ENCODE results near the gene PCDHB12. TPM values are rescaled to one million over a fixed set of nuclear protein-coding genes. Genes with fewer than 3 reads are reported as not detected.
"Not testable (repeated sequence)": the region's sequence is repeated elsewhere in the genome, so short reads cannot be mapped to it uniquely, and the experiment has no call there.

Gene PCDHB12
- total RNA-seq, 1 donor from 2014 or later = 8.4 TPM

- H3K27ac Mint-ChIP-seq (ENCODE audit: unreplicated experiment) = no peak within 1 kb of the TSS
- peak; percentile 73 for DNase-seq (ENCODE audit: low spot score)
- peaks cover 47% of the 10 kb centered on the region for H3K36me3 Mint-ChIP-seq (ENCODE audit: low read depth, unreplicated experiment)
Observed at GRCh38 chr5:141192110-141192725, 16.3 kb upstream of the PCDHB12 start, which contains the start of gene PCDHB10. Gene PCDHB10 (plus strand): TSS chr5:141192353. CDS start chr5:141192553, 200 bp downstream.

GRCh38 chr5:141194332-141194731, 14.2 kb upstream of the PCDHB12 start:
- not testable (repeated sequence) for H3K27ac Mint-ChIP-seq (ENCODE audit: unreplicated experiment); DNase-seq (ENCODE audit: low spot score); H3K4me3 Mint-ChIP-seq (ENCODE audit: unreplicated experiment); H3K9me3 Mint-ChIP-seq (ENCODE audit: unreplicated experiment); H3K27me3 Mint-ChIP-seq (ENCODE audit: unreplicated experiment)
- peaks cover 11% of the 10 kb centered on the region for H3K4me1 Mint-ChIP-seq (ENCODE audit: unreplicated experiment)
- H3K36me3 Mint-ChIP-seq (ENCODE audit: low read depth, unreplicated experiment) = peaks cover 37% of the 10 kb centered on the region

More at GRCh38 chr5:141192110-141192725, 16.3 kb upstream of the PCDHB12 start, which contains the start of gene PCDHB10:
- Mint-ChIP-seq H3K4me1 (ENCODE audit: unreplicated experiment) (peaks cover 15% of the 10 kb centered on the region), H3K4me3 (ENCODE audit: unreplicated experiment) (peak within 1 kb of the TSS; percentile 77), H3K27me3 (ENCODE audit: unreplicated experiment) (peaks cover 5% of the 10 kb centered on the region), H3K9me3 (ENCODE audit: unreplicated experiment) (peaks cover 10% of the 10 kb centered on the region)
- TF ChIP-seq CTCF (IDR thresholded peaks at IDR 0.05; ENCODE audit: unreplicated experiment) = peak; percentile 88

GRCh38 chr5:141196363-141196762, 12.2 kb upstream of the PCDHB12 start:
- H3K27ac Mint-ChIP-seq (ENCODE audit: unreplicated experiment) = no peak overlapping the region
- peaks cover 10% of the 10 kb centered on the region for H3K4me1 Mint-ChIP-seq (ENCODE audit: unreplicated experiment)
- H3K9me3 Mint-ChIP-seq (ENCODE audit: unreplicated experiment) = peaks cover 11% of the 10 kb centered on the region
- H3K4me3 Mint-ChIP-seq (ENCODE audit: unreplicated experiment) = no peak overlapping the region
- peaks cover 11% of the 10 kb centered on the region for H3K27me3 Mint-ChIP-seq (ENCODE audit: unreplicated experiment)
- no peak for TF ChIP-seq CTCF (IDR thresholded peaks at IDR 0.05; ENCODE audit: unreplicated experiment)
- H3K36me3 Mint-ChIP-seq (ENCODE audit: low read depth, unreplicated experiment) = peaks cover 47% of the 10 kb centered on the region
- no peak for DNase-seq (ENCODE audit: low spot score)

GRCh38 chr5:141199359-141200235, 8.9 kb upstream of the PCDHB12 start, which contains the start of gene PCDHB11:
Gene PCDHB11 (plus strand): TSS chr5:141199627. CDS start chr5:141199775, 148 bp downstream.
- peak; percentile 56 for TF ChIP-seq CTCF (IDR thresholded peaks at IDR 0.05; ENCODE audit: unreplicated experiment)
- H3K4me1 Mint-ChIP-seq (ENCODE audit: unreplicated experiment) = peaks cover 2% of the 10 kb centered on the region
- peaks cover 6% of the 10 kb centered on the region for H3K27me3 Mint-ChIP-seq (ENCODE audit: unreplicated experiment)
- DNase-seq (ENCODE audit: low spot score) = peak; percentile 33
- peaks cover 36% of the 10 kb centered on the region for H3K36me3 Mint-ChIP-seq (ENCODE audit: low read depth, unreplicated experiment)
- H3K27ac Mint-ChIP-seq (ENCODE audit: unreplicated experiment) = no peak within 1 kb of the TSS
- peak within 1 kb of the TSS; percentile 76 for H3K4me3 Mint-ChIP-seq (ENCODE audit: unreplicated experiment)
- H3K9me3 Mint-ChIP-seq (ENCODE audit: unreplicated experiment) = peaks cover 11% of the 10 kb centered on the region

- DNase-seq (ENCODE audit: low spot score); H3K27ac Mint-ChIP-seq (ENCODE audit: unreplicated experiment); H3K27me3 Mint-ChIP-seq (ENCODE audit: unreplicated experiment); H3K4me1 Mint-ChIP-seq (ENCODE audit: unreplicated experiment): not testable (repeated sequence)
- peak overlapping the region; percentile 76 for H3K4me3 Mint-ChIP-seq (ENCODE audit: unreplicated experiment)
- peaks cover 11% of the 10 kb centered on the region for H3K9me3 Mint-ChIP-seq (ENCODE audit: unreplicated experiment)
- H3K36me3 Mint-ChIP-seq (ENCODE audit: low read depth, unreplicated experiment) = peaks cover 30% of the 10 kb centered on the region
Observed at GRCh38 chr5:141201126-141201525, 7.4 kb upstream of the PCDHB12 start.

- H3K9me3 Mint-ChIP-seq (ENCODE audit: unreplicated experiment); DNase-seq (ENCODE audit: low spot score); H3K27me3 Mint-ChIP-seq (ENCODE audit: unreplicated experiment); H3K27ac Mint-ChIP-seq (ENCODE audit: unreplicated experiment); H3K4me1 Mint-ChIP-seq (ENCODE audit: unreplicated experiment): not testable (repeated sequence)
- Mint-ChIP-seq H3K4me3 (ENCODE audit: unreplicated experiment) (peak overlapping the region; percentile 81), H3K36me3 (ENCODE audit: low read depth, unreplicated experiment) (peaks cover 30% of the 10 kb centered on the region)
Observed at GRCh38 chr5:141201646-141202045, 6.9 kb upstream of the PCDHB12 start.

GRCh38 chr5:141210281-141210680, 1.8 kb downstream of the PCDHB12 start:
- Mint-ChIP-seq H3K36me3 (ENCODE audit: low read depth, unreplicated experiment) (peaks cover 38% of the 10 kb centered on the region), H3K9me3 (ENCODE audit: unreplicated experiment) (peaks cover 13% of the 10 kb centered on the region), H3K4me3 (ENCODE audit: unreplicated experiment) (peak overlapping the region; percentile 51)
- H3K27me3 Mint-ChIP-seq (ENCODE audit: unreplicated experiment); H3K27ac Mint-ChIP-seq (ENCODE audit: unreplicated experiment); H3K4me1 Mint-ChIP-seq (ENCODE audit: unreplicated experiment); DNase-seq (ENCODE audit: low spot score): not testable (repeated sequence)

- peaks cover 14% of the 10 kb centered on the region for H3K9me3 Mint-ChIP-seq (ENCODE audit: unreplicated experiment)
- H3K27me3 Mint-ChIP-seq (ENCODE audit: unreplicated experiment); DNase-seq (ENCODE audit: low spot score); H3K27ac Mint-ChIP-seq (ENCODE audit: unreplicated experiment); H3K4me1 Mint-ChIP-seq (ENCODE audit: unreplicated experiment): not testable (repeated sequence)
- peak overlapping the region; percentile 82 for H3K4me3 Mint-ChIP-seq (ENCODE audit: unreplicated experiment)
- peaks cover 40% of the 10 kb centered on the region for H3K36me3 Mint-ChIP-seq (ENCODE audit: low read depth, unreplicated experiment)
Observed at GRCh38 chr5:141210849-141211248, 2.3 kb downstream of the PCDHB12 start.

All from endothelial cell (in vitro differentiated cells).